ENCODE results near the gene NOX3. TPM values are rescaled to one million over a fixed set of nuclear protein-coding genes. Genes with fewer than 3 reads are reported as not detected.

Gene NOX3
- total RNA-seq, 6 experiments from 2014 or later: not detected

DNA sequence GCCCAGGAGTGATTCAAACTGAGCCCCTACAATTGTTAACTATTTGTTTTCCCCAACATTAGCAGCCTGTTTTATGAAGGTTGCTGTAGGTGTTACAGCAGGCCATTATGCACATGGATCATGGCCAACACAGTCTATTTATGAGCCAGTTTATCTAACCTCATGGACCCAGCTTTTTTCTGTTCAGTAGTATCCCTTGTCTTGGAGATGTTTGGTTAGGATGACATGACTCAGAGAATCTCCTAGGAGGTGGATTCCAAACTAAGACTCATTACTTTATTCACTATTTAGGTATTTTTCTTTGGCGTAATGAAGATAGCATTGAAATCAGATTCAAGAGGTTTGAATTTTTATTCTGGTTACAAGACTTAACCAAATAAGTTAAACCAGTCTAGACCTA, 78.6 kb downstream of the NOX3 start:
- intact Hi-C loops (cut with DNase I): no loop called here
- Histone ChIP-seq H3K27ac (no peak overlapping the region), H3K9me3 (no peaks in the 10 kb centered on the region), H3K36me3 (no peaks in the 10 kb centered on the region), H3K4me3 (no peak overlapping the region), H3K4me1 (no peaks in the 10 kb centered on the region), H3K27me3 (no peaks in the 10 kb centered on the region)
- DNase-seq (no peak), ATAC-seq (no peak)
- WGBS (ENCODE audit: insufficient coverage, low coverage, low lambda C conversion rate, missing lambda C conversion rate): 92% methylated on average over 1 of the region's 1 CpG
- TF ChIP-seq CTCF (IDR thresholded peaks at IDR 0.05): no peak
- TF ChIP-seq POLR2A (IDR thresholded peaks at IDR 0.05): no peak

- intact Hi-C loops (cut with DNase I): no loop called here
- Histone ChIP-seq H3K4me3 (no peak overlapping the region), H3K36me3 (no peaks in the 10 kb centered on the region), H3K9me3 (no peaks in the 10 kb centered on the region), H3K27ac (no peak overlapping the region), H3K27me3 (no peaks in the 10 kb centered on the region), H3K4me1 (no peaks in the 10 kb centered on the region)
- DNase-seq (no peak), ATAC-seq (no peak)
- 49% methylated on average over 2 of the region's 2 CpGs for WGBS (ENCODE audit: insufficient coverage, low coverage, low lambda C conversion rate, missing lambda C conversion rate)
- TF ChIP-seq CTCF (IDR thresholded peaks at IDR 0.05) (no peak), POLR2A (IDR thresholded peaks at IDR 0.05) (no peak)
Observed at GRCh38 chr6:155375801-155376200, 79.8 kb downstream of the NOX3 start.

DNA sequence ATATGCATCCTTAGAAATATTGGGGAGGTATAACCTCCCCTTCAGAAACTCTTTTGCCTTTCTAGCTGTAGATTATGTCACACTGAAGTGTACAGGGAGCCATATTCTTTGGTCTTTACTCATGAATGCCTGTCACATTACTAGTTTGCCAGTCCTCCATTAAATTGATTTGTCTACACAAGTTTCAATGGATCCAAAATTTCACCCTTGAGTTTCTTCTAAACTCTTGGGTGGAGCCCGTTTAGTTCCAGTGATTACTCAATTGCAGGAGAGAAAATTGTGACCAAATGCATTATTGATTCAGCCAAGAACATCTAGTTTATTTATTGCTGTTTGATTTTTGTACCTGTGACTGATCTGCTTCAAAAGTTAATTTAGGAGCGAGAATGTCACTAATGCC, 81.0 kb downstream of the NOX3 start:
- Histone ChIP-seq H3K27ac (no peak overlapping the region), H3K9me3 (no peaks in the 10 kb centered on the region), H3K4me3 (no peak overlapping the region), H3K36me3 (no peaks in the 10 kb centered on the region), H3K27me3 (no peaks in the 10 kb centered on the region), H3K4me1 (no peaks in the 10 kb centered on the region)
- TF ChIP-seq CTCF (IDR thresholded peaks at IDR 0.05) (no peak), POLR2A (IDR thresholded peaks at IDR 0.05) (no peak)
- DNase-seq (no peak), ATAC-seq (no peak)
- intact Hi-C loops (cut with DNase I): no loop called here
- 44% methylated on average over 2 of the region's 2 CpGs for WGBS (ENCODE audit: insufficient coverage, low coverage, low lambda C conversion rate, missing lambda C conversion rate)

DNA sequence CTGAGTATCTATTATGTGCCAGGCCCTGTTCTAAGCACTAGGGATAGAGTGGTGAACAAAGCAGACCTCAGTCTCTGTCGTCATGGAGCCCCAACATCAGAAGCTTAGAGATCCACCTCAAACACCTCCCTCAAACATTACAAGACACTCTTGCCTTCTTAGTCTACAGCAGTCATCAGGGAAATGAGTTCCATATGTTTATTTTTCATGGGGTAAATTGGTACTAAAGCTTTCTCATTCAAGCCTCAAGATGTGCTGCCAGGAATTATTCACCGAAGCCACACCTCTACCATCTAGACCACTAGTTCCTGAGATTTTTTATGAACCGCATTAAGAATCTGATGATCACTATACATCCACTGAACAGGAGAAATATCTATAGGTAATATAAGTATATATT, 82.4 kb downstream of the NOX3 start:
- WGBS (ENCODE audit: insufficient coverage, low coverage, low lambda C conversion rate, missing lambda C conversion rate): 82% methylated on average over 2 of the region's 3 CpGs
- TF ChIP-seq POLR2A (IDR thresholded peaks at IDR 0.05): no peak
- no peak for TF ChIP-seq CTCF (IDR thresholded peaks at IDR 0.05)
- Histone ChIP-seq H3K36me3 (no peaks in the 10 kb centered on the region), H3K27ac (no peak overlapping the region), H3K4me3 (no peak overlapping the region), H3K4me1 (no peaks in the 10 kb centered on the region), H3K27me3 (no peaks in the 10 kb centered on the region), H3K9me3 (no peaks in the 10 kb centered on the region)
- ATAC-seq (no peak), DNase-seq (no peak)
- intact Hi-C loops (cut with DNase I): no loop called here

- H3K9me3 ChIP-seq: no peaks in the 10 kb centered on the region
- no peak overlapping the region for H3K4me3 ChIP-seq
- no peak overlapping the region for H3K27ac ChIP-seq
- TF ChIP-seq CTCF (IDR thresholded peaks at IDR 0.05): no peak
- DNase-seq: no peak
- no peaks in the 10 kb centered on the region for H3K27me3 ChIP-seq
- WGBS (ENCODE audit: insufficient coverage, low coverage, low lambda C conversion rate, missing lambda C conversion rate): 89% methylated on average over 3 of the region's 4 CpGs
- no peak for ATAC-seq
- intact Hi-C loops (cut with DNase I): no loop called here
- H3K36me3 ChIP-seq: no peaks in the 10 kb centered on the region
- H3K4me1 ChIP-seq: no peaks in the 10 kb centered on the region
Observed at GRCh38 chr6:155372256-155372655, 83.4 kb downstream of the NOX3 start.
